HepG2 (cell line): ENCODE results near the gene GRM6. TPM values are rescaled to one million over a fixed set of nuclear protein-coding genes. Genes with fewer than 3 reads are reported as not detected.

Source experiments
- ATAC-seq: fragments of 200-7000 bp; cut with Tn5 transposase; 3 replicates; pipeline ENCODE4 v1.9.1; 2020; ENCODE audit warnings: mild to moderate bottlenecking, moderate library complexity
- BruUV-seq: library from RNA; stranded (reverse); fragments of 400-500 nt; replicated peaks from 2 replicates; lab custom pipeline; 2021; lab: Mats Ljungman, UMichigan
- CTCF ChIA-PET: fragments of 300-600 bp; formaldehyde crosslinking; extraction: SDS; loops from one replicate; lab custom pipeline; 2021; ENCODE audit warnings: low total read pairs, inconsistent platforms, low intra/inter-chr PET ratio; lab: Yijun Ruan, JAX
- POLR2A ChIA-PET: fragments of 350-600 bp; sonication (Branson Sonifier 250); formaldehyde crosslinking; loops from one replicate; lab custom pipeline; 2020; ENCODE audit warnings: antibody characterized with exemption, inconsistent platforms; lab: Yijun Ruan, JAX
- DNase-seq: peaks from one replicate; pipeline ENCODE4 v3.0.0-alpha.2; 2015; ENCODE audit warnings: low spot score
- FAIRE-seq: peaks from 3 replicates; lab custom pipeline; 2011; peaks lifted over from hg19 to GRCh38; lab: Jason Lieb, UNC
- H2AFZ ChIP-seq: one replicate; pipeline ENCODE4 v1.6.1; 2011; ENCODE audit warnings: low read length, inconsistent platforms
- H3K27ac ChIP-seq: fragments of 300-600 bp; 3 replicates; pipeline ENCODE4 v1.8.0; 2011; ENCODE audit warnings: mixed run types, mild to moderate bottlenecking, mixed read lengths, low read length, inconsistent platforms; ENCODE audit not compliant: insufficient read depth; ENCODE audit errors: extremely low read length
- H3K27me3 ChIP-seq, 2 experiments: fragments of 200-600 bp in 1 of 2; 2 replicates in 1 of 2; 3 replicates in 1 of 2; pipeline versions ENCODE4 v1.6.0 to v1.8.0; 2011; ENCODE audit warnings: low read length in 2 of 2, mild to moderate bottlenecking in 2 of 2, moderate library complexity in 2 of 2, inconsistent platforms in 1 of 2; ENCODE audit not compliant: insufficient read depth in 2 of 2, control insufficient read depth in 1 of 2
- H3K36me3 ChIP-seq, 2 experiments: fragments of 200-600 bp in 1 of 2; replicated peaks in 1 of 2; 2 replicates in 1 of 2; 3 replicates in 1 of 2; pipeline versions ENCODE4 v1.5.1 to v1.8.0; 2011; ENCODE audit warnings: low read length in 2 of 2, inconsistent platforms in 1 of 2; ENCODE audit not compliant: insufficient read depth in 2 of 2, control insufficient read depth in 1 of 2
- H3K4me1 ChIP-seq: 2 replicates; pipeline ENCODE4 v1.5.1; 2012; ENCODE audit warnings: low read length, inconsistent platforms; ENCODE audit not compliant: insufficient read depth
- H3K4me2 ChIP-seq: 2 replicates; pipeline ENCODE4 v1.6.0; 2011; ENCODE audit warnings: low read depth, low read length, inconsistent platforms
- H3K4me3 ChIP-seq, 3 experiments: fragments of 200-600 bp in 1 of 3; sonication (generic), shearing (Covaris generic) in 1 of 3; replicated peaks in 1 of 3; 2 replicates each; pipeline ENCODE4 v1.5.1; 2011 to 2016; ENCODE audit warnings: low read length in 3 of 3, inconsistent platforms in 2 of 3, low read depth in 2 of 3, mild to moderate bottlenecking in 2 of 3, control low read depth in 1 of 3, mixed read lengths in 1 of 3; ENCODE audit not compliant: insufficient read depth in 1 of 3
- H3K79me2 ChIP-seq: one replicate; pipeline ENCODE4 v1.6.1; 2011; ENCODE audit warnings: low read length, inconsistent platforms; ENCODE audit not compliant: insufficient read depth
- H3K9ac ChIP-seq: 2 replicates; pipeline ENCODE4 v1.6.0; 2011; ENCODE audit warnings: mild to moderate bottlenecking, low read depth, low read length, inconsistent platforms; ENCODE audit not compliant: insufficient read depth
- H3K9me3 ChIP-seq: 2 replicates; pipeline ENCODE4 v1.5.1; 2012; ENCODE audit warnings: mild to moderate bottlenecking, low read length
- H4K20me1 ChIP-seq: 2 replicates; pipeline ENCODE4 v1.6.0; 2011; ENCODE audit warnings: inconsistent platforms, mild to moderate bottlenecking, low read length, moderate library complexity; ENCODE audit not compliant: insufficient read depth
- BHLHE40 ChIP-seq: IDR thresholded peaks from 2 replicates; pipeline ENCODE4 v1.6.1; 2011; ENCODE audit warnings: low read length, improper control_type of control experiment
- MIER3 ChIP-seq: IDR thresholded peaks from 2 replicates; pipeline ENCODE4 v1.6.1; 2016; ENCODE audit warnings: missing compliant biosample characterization, borderline replicate concordance
- NCOA1 ChIP-seq: sonication (generic); formaldehyde crosslinking; IDR thresholded peaks from 2 replicates; pipeline ENCODE4 v1.9.0; 2021; ENCODE audit warnings: missing genetic modification reagents
- NR1H2 ChIP-seq: sonication (generic); formaldehyde crosslinking; IDR thresholded peaks from 2 replicates; pipeline ENCODE4 v1.8.1; 2022; ENCODE audit warnings: low read depth, missing genetic modification reagents, borderline replicate concordance
- SNRNP70 ChIP-seq: fragments of 200-400 bp; formaldehyde crosslinking; IDR thresholded peaks from 2 replicates; pipeline ENCODE4 v1.6.1; 2017; ENCODE audit warnings: mild to moderate bottlenecking, low read depth, low read length, moderate library complexity
- ZFAT ChIP-seq: sonication (generic); formaldehyde crosslinking; conservative IDR thresholded peaks from 2 replicates; pipeline ENCODE4 v1.8.1; 2023; ENCODE audit warnings: missing genetic modification reagents, inconsistent platforms
- ZNF10 ChIP-seq: sonication (generic); formaldehyde crosslinking; IDR thresholded peaks from 2 replicates; pipeline ENCODE4 v1.4.0; 2020; ENCODE audit warnings: mild to moderate bottlenecking, low read depth, missing genetic modification reagents, borderline replicate concordance
- ZNF883 ChIP-seq: sonication (generic); formaldehyde crosslinking; IDR thresholded peaks from 2 replicates; pipeline ENCODE4 v1.5.1; 2020; ENCODE audit warnings: mild to moderate bottlenecking, missing genetic modification reagents; ENCODE audit errors: not compliant biosample characterization
- WGBS: methylation state at CpG from one replicate; pipeline ENCODE4 v1.1.6; 2017; ENCODE audit warnings: low lambda C conversion rate; 5-methylcytosine and 5-hydroxymethylcytosine counted together
- in situ Hi-C: cut with HindIII; loops from 2 replicates; pipeline ENCODE4 v1.10.0; 2017; ENCODE audit warnings: low pct_unique_long_range_greater_than_20kb; ENCODE audit not compliant: extremely low pct_ligation_motif_present
- intact Hi-C: fragments of 100-400 bp; cut with micrococcal nuclease; formaldehyde crosslinking; loops from one replicate; pipeline ENCODE4 v1.10.0; 2022; ENCODE audit not compliant: unreplicated experiment
- polyA plus RNA-seq, 8 experiments: library from polyadenylated mRNA; depleted of rRNA in 3 of 8; stranded (reverse) in 7 of 8; unstranded in 1 of 8; fragments of >200 nt; fragmentation: Illumina TruSeq in 4 of 8; extraction: Trizol in 4 of 8; gene quantifications; 2 replicates each; pipeline versions ENCODE4 v1.2.1 to v1.2.3, GENCODE V29; 2011 to 2016; ENCODE audit warnings: low read depth in 4 of 8, missing spikeins in 1 of 8, mixed read lengths in 1 of 8; ENCODE audit not compliant: insufficient read depth in 1 of 8
- total RNA-seq, 5 experiments: library from RNA; depleted of rRNA; stranded (reverse); fragments of >200 nt; fragmentation: Illumina TruSeq; extraction: Trizol; gene quantifications; 2 replicates each; pipeline ENCODE4 v1.2.3, GENCODE V29; 2016; ENCODE audit warnings: low read depth in 1 of 5
- TF ChIP-seq, protein P1 (sequence below): sonication (generic); formaldehyde crosslinking; IDR thresholded peaks from 2 replicates; pipeline ENCODE4 v1.5.0; 2020; ENCODE audit warnings: mild to moderate bottlenecking, missing genetic modification reagents
- TF ChIP-seq, protein P2 (sequence below): sonication (generic); formaldehyde crosslinking; IDR thresholded peaks from 2 replicates; pipeline ENCODE4 v1.5.0; 2020; ENCODE audit warnings: missing genetic modification reagents, mild to moderate bottlenecking, borderline replicate concordance

GRM6 gene
- total and polyA plus RNA-seq, 2 of the 13 experiments (the other 11 are each of a cell fraction or from before 2014, with no cell fraction given): not detected

DNA sequence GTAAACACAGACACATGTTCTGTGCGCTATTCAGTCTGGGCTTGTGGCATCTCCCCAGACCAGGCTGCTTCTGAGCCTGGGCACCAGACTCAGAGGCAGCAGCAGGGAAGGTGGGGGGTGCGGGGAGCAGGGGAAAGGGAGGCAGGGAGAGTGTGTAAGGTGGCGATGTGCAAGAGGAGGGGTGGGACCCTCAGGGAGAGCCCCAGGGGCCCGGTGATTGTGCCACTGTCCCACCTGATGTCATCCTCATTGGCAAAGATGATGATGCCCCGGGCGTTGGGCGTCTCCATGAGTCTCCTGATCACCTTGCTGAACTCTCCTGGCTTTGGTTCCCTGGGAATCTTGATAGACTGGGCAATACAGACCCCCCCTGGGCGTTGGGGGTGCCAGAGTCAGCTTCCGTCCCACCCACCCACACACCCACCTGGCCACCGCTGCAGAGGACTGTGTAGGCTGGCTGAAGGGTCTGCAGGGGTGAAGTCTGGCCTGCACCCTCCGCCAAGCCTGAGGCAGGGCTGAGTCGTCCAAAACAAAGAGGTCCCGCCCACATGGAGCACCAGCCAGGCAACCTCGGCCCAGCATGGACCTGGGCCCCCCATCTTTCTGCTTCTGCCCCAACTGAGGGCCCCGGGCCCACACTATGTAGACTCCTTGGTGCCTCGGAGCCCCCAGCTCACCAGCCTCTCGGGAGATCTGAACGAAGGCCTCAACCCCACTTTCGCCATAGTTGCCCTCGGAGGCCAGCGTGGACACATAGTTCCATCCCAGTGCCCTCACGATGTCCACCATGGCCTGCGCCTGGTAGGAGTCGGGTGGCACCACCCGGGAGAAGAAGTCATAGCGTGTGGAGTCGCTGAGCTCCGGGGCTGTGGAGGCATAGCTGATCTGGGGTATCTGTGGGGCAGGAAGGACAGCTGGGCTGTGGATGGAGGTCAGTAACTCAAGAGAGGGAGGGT, 3.7 kb downstream of the GRM6 start:
- POLR2A ChIA-PET: no interaction called here
- ATAC-seq (no peak), FAIRE-seq (no peak), DNase-seq (no peak)
- no peak overlapping the region for H2AFZ ChIP-seq
- H3K27me3 ChIP-seq: no peaks in the 10 kb centered on the region; a peak in 1 of 5 replicates
- WGBS: 46% methylated on average over 13 of the region's 28 CpGs
- no peaks in the 10 kb centered on the region for H3K4me1 ChIP-seq
- H3K36me3 ChIP-seq: no peaks in the 10 kb centered on the region
- H4K20me1 ChIP-seq: no peaks in the 10 kb centered on the region
- intact Hi-C loops (no loop called here), in situ Hi-C loops (no loop called here)
- no peaks in the 10 kb centered on the region for H3K79me2 ChIP-seq
- TF ChIP-seq NCOA1 (no peak), SNRNP70 (no peak), BHLHE40 (no peak), ZFAT (CRISPR knock-in tag) (no peak), MIER3 (CRISPR knock-in tag) (no peak), ZNF10 (no peak), NR1H2 (CRISPR knock-in tag) (no peak), ZNF883 (no peak)
- TF ChIP-seq, protein P1, sequence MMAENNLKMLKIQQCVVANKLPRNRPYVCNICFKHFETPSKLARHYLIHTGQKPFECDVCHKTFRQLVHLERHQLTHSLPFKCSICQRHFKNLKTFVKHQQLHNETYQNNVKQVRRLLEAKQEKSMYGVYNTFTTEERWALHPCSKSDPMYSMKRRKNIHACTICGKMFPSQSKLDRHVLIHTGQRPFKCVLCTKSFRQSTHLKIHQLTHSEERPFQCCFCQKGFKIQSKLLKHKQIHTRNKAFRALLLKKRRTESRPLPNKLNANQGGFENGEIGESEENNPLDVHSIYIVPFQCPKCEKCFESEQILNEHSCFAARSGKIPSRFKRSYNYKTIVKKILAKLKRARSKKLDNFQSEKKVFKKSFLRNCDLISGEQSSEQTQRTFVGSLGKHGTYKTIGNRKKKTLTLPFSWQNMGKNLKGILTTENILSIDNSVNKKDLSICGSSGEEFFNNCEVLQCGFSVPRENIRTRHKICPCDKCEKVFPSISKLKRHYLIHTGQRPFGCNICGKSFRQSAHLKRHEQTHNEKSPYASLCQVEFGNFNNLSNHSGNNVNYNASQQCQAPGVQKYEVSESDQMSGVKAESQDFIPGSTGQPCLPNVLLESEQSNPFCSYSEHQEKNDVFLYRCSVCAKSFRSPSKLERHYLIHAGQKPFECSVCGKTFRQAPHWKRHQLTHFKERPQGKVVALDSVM: no peak
- TF ChIP-seq, protein P2, sequence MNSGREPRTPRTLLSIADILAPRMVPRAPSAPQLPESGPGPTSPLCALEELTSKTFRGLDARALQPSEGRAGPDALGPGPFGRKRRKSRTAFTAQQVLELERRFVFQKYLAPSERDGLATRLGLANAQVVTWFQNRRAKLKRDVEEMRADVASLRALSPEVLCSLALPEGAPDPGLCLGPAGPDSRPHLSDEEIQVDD (CRISPR knock-in tag): no peak
- no peak overlapping the region for H3K4me3 ChIP-seq
- no peak overlapping the region for H3K27ac ChIP-seq
- CTCF ChIA-PET: no interaction called here
- peaks cover 30% of the 10 kb centered on the region for H3K9me3 ChIP-seq
- BruUV-seq: no TSS peak
- H3K9ac ChIP-seq: no peak overlapping the region
- no peak overlapping the region for H3K4me2 ChIP-seq
